T-helper 22 cell (primary cell): ENCODE measurements around the gene STAM2.

Source experiments
- DNase-seq: peaks from one replicate; pipeline ENCODE4 v3.0.0-alpha.2; 2020; ENCODE audit warnings: low read depth

Gene STAM2

GRCh38 chr2:152071092-152071491, 104.5 kb downstream of the STAM2 start:
- no peak for DNase-seq

- no peak for DNase-seq
Measured at GRCh38 chr2:152068226-152068625, 107.3 kb downstream of the STAM2 start.

- no peak for DNase-seq
Measured at GRCh38 chr2:152067823-152068222, 107.7 kb downstream of the STAM2 start.
